Measurements from ENCODE around the gene RNF212. TPM values are rescaled to one million over a fixed set of nuclear protein-coding genes. Genes with fewer than 3 reads are reported as not detected.
A peak's percentile ranks its signal among the peaks of the same experiment; 100 is the strongest.

RNF212 gene
- total RNA-seq, 1 donor: 2.8 TPM

GRCh38 chr4:1041936-1042330, 71.4 kb downstream of the RNF212 start:
- DNase-seq (ENCODE audit: low read depth): no peak
- H3K4me3 ChIP-seq (ENCODE audit: low read depth, low read length): no peak overlapping the region
- no peak for TF ChIP-seq CTCF (IDR thresholded peaks at IDR 0.05; ENCODE audit: insufficient read depth, low read length)

GRCh38 chr4:1041147-1041935, 72.0 kb downstream of the RNF212 start:
- peak; percentile 91 for DNase-seq (ENCODE audit: low read depth)
- TF ChIP-seq CTCF (IDR thresholded peaks at IDR 0.05; ENCODE audit: insufficient read depth, low read length): no peak

GRCh38 chr4:1040344-1041146, 72.8 kb downstream of the RNF212 start:
- no peak for TF ChIP-seq CTCF (IDR thresholded peaks at IDR 0.05; ENCODE audit: insufficient read depth, low read length)
- H3K4me3 ChIP-seq (ENCODE audit: low read depth, low read length): no peak overlapping the region
- no peak for DNase-seq (ENCODE audit: low read depth)

More at GRCh38 chr4:1041147-1041935, 72.0 kb downstream of the RNF212 start:
- H3K4me3 ChIP-seq (ENCODE audit: low read depth, low read length): no peak overlapping the region

GRCh38 chr4:1039493-1040343, 73.6 kb downstream of the RNF212 start:
- no peak for TF ChIP-seq CTCF (IDR thresholded peaks at IDR 0.05; ENCODE audit: insufficient read depth, low read length)
- peak; percentile 63 for DNase-seq (ENCODE audit: low read depth)
- no peak overlapping the region for H3K4me3 ChIP-seq (ENCODE audit: low read depth, low read length)

GRCh38 chr4:1038948-1039492, 74.3 kb downstream of the RNF212 start:
- no peak for TF ChIP-seq CTCF (IDR thresholded peaks at IDR 0.05; ENCODE audit: insufficient read depth, low read length)
- H3K4me3 ChIP-seq (ENCODE audit: low read depth, low read length): no peak overlapping the region
- no peak for DNase-seq (ENCODE audit: low read depth)

Data from fibroblast of the aortic adventitia (primary cell).